ENCODE measurements around the gene ANKRD55.

- TF ChIP-seq CTCF (IDR thresholded peaks at IDR 0.05) (no peak), POLR2A (IDR thresholded peaks at IDR 0.05) (no peak), POLR2AphosphoS5 (IDR thresholded peaks at IDR 0.05) (peak in 1 of 2 donors; percentile 34), EP300 (IDR thresholded peaks at IDR 0.05) (peak in 1 of 4 donors; percentile 15)
These were observed 42.6 kb downstream of the ANKRD55 start for GRCh38 chr5:56190497-56190896.
